Measurements from ENCODE around the gene MAPK10.

MAPK10 gene

GRCh38 chr4:86359944-86360478 is at the start of gene MAPK10:
MAPK10 (minus strand) TSS chr4:86360053.
- Histone ChIP-seq H3K4me1 (ENCODE audit: control insufficient read depth in 1 of 2, insufficient read depth in 2 of 2, low read length in 2 of 2) (peaks cover 0 to 9% of the 10 kb centered on the region in 2 donors), H3K4me3 (ENCODE audit: low read depth in 1 of 2, low read length in 2 of 2) (peak within 1 kb of the TSS; percentile 58 to 67), H3K27me3 (ENCODE audit: low read depth, low read length) (no peaks in the 10 kb centered on the region), H3K9me3 (ENCODE audit: control insufficient read depth in 1 of 2, low read length in 2 of 2) (no peaks in the 10 kb centered on the region), H3K36me3 (ENCODE audit: control insufficient read depth in 1 of 2, insufficient read depth in 2 of 2, low read length in 2 of 2) (no peaks in the 10 kb centered on the region), H3K27ac (ENCODE audit: low read length) (peak within 1 kb of the TSS; percentile 24)

- Histone ChIP-seq H3K4me1 (ENCODE audit: control insufficient read depth in 1 of 2, insufficient read depth in 2 of 2, low read length in 2 of 2) (no peaks in the 10 kb centered on the region), H3K27me3 (ENCODE audit: low read depth, low read length) (no peaks in the 10 kb centered on the region), H3K36me3 (ENCODE audit: control insufficient read depth in 1 of 2, insufficient read depth in 2 of 2, low read length in 2 of 2) (no peaks in the 10 kb centered on the region), H3K27ac (ENCODE audit: low read length) (no peak overlapping the region), H3K4me3 (ENCODE audit: low read depth in 1 of 2, low read length in 2 of 2) (no peak overlapping the region), H3K9me3 (ENCODE audit: control insufficient read depth in 1 of 2, low read length in 2 of 2) (no peaks in the 10 kb centered on the region)
These were observed 43.7 kb upstream of the MAPK10 start for GRCh38 chr4:86403575-86403974.

- Histone ChIP-seq H3K9me3 (ENCODE audit: control insufficient read depth in 1 of 2, low read length in 2 of 2) (no peaks in the 10 kb centered on the region), H3K27me3 (ENCODE audit: low read depth, low read length) (no peaks in the 10 kb centered on the region), H3K36me3 (ENCODE audit: control insufficient read depth in 1 of 2, insufficient read depth in 2 of 2, low read length in 2 of 2) (no peaks in the 10 kb centered on the region), H3K4me1 (ENCODE audit: control insufficient read depth in 1 of 2, insufficient read depth in 2 of 2, low read length in 2 of 2) (no peaks in the 10 kb centered on the region), H3K27ac (ENCODE audit: low read length) (no peak overlapping the region), H3K4me3 (ENCODE audit: low read depth in 1 of 2, low read length in 2 of 2) (no peak overlapping the region)
These were observed 42.0 kb upstream of the MAPK10 start for GRCh38 chr4:86401826-86402225.

- H3K36me3 ChIP-seq (ENCODE audit: control insufficient read depth in 1 of 2, insufficient read depth in 2 of 2, low read length in 2 of 2) = no peaks in the 10 kb centered on the region
- H3K27ac ChIP-seq (ENCODE audit: low read length) = no peak overlapping the region
- no peak overlapping the region for H3K4me3 ChIP-seq (ENCODE audit: low read depth in 1 of 2, low read length in 2 of 2)
- H3K4me1 ChIP-seq (ENCODE audit: control insufficient read depth in 1 of 2, insufficient read depth in 2 of 2, low read length in 2 of 2) = no peaks in the 10 kb centered on the region
- no peaks in the 10 kb centered on the region for H3K27me3 ChIP-seq (ENCODE audit: low read depth, low read length)
- no peaks in the 10 kb centered on the region for H3K9me3 ChIP-seq (ENCODE audit: control insufficient read depth in 1 of 2, low read length in 2 of 2)
These were observed 40.4 kb upstream of the MAPK10 start for GRCh38 chr4:86400216-86400615.

- Histone ChIP-seq H3K27ac (ENCODE audit: low read length) (no peak overlapping the region), H3K27me3 (ENCODE audit: low read depth, low read length) (no peaks in the 10 kb centered on the region), H3K36me3 (ENCODE audit: control insufficient read depth in 1 of 2, insufficient read depth in 2 of 2, low read length in 2 of 2) (no peaks in the 10 kb centered on the region), H3K9me3 (ENCODE audit: control insufficient read depth in 1 of 2, low read length in 2 of 2) (no peaks in the 10 kb centered on the region), H3K4me1 (ENCODE audit: control insufficient read depth in 1 of 2, insufficient read depth in 2 of 2, low read length in 2 of 2) (no peaks in the 10 kb centered on the region), H3K4me3 (ENCODE audit: low read depth in 1 of 2, low read length in 2 of 2) (no peak overlapping the region)
These were observed 38.3 kb upstream of the MAPK10 start for GRCh38 chr4:86398187-86398586.

- Histone ChIP-seq H3K4me3 (ENCODE audit: low read depth in 1 of 2, low read length in 2 of 2) (no peak overlapping the region), H3K27me3 (ENCODE audit: low read depth, low read length) (no peaks in the 10 kb centered on the region), H3K36me3 (ENCODE audit: control insufficient read depth in 1 of 2, insufficient read depth in 2 of 2, low read length in 2 of 2) (no peaks in the 10 kb centered on the region), H3K27ac (ENCODE audit: low read length) (no peak overlapping the region), H3K9me3 (ENCODE audit: control insufficient read depth in 1 of 2, low read length in 2 of 2) (no peaks in the 10 kb centered on the region), H3K4me1 (ENCODE audit: control insufficient read depth in 1 of 2, insufficient read depth in 2 of 2, low read length in 2 of 2) (no peaks in the 10 kb centered on the region)
These were observed 33.9 kb upstream of the MAPK10 start for GRCh38 chr4:86393749-86394148.

GRCh38 chr4:86389664-86390063 is 29.8 kb upstream of the MAPK10 start:
- Histone ChIP-seq H3K27ac (ENCODE audit: low read length) (no peak overlapping the region), H3K27me3 (ENCODE audit: low read depth, low read length) (no peaks in the 10 kb centered on the region), H3K9me3 (ENCODE audit: control insufficient read depth in 1 of 2, low read length in 2 of 2) (no peaks in the 10 kb centered on the region), H3K4me1 (ENCODE audit: control insufficient read depth in 1 of 2, insufficient read depth in 2 of 2, low read length in 2 of 2) (no peaks in the 10 kb centered on the region), H3K36me3 (ENCODE audit: control insufficient read depth in 1 of 2, insufficient read depth in 2 of 2, low read length in 2 of 2) (no peaks in the 10 kb centered on the region), H3K4me3 (ENCODE audit: low read depth in 1 of 2, low read length in 2 of 2) (no peak overlapping the region)

- Histone ChIP-seq H3K27ac (ENCODE audit: low read length) (no peak overlapping the region), H3K27me3 (ENCODE audit: low read depth, low read length) (no peaks in the 10 kb centered on the region), H3K9me3 (ENCODE audit: control insufficient read depth in 1 of 2, low read length in 2 of 2) (no peaks in the 10 kb centered on the region), H3K4me1 (ENCODE audit: control insufficient read depth in 1 of 2, insufficient read depth in 2 of 2, low read length in 2 of 2) (no peaks in the 10 kb centered on the region), H3K4me3 (ENCODE audit: low read depth in 1 of 2, low read length in 2 of 2) (no peak overlapping the region), H3K36me3 (ENCODE audit: control insufficient read depth in 1 of 2, insufficient read depth in 2 of 2, low read length in 2 of 2) (no peaks in the 10 kb centered on the region)
These were observed 28.4 kb upstream of the MAPK10 start for GRCh38 chr4:86388252-86388651.

GRCh38 chr4:86386817-86387415 is 27.1 kb upstream of the MAPK10 start:
- no peaks in the 10 kb centered on the region for H3K36me3 ChIP-seq (ENCODE audit: control insufficient read depth in 1 of 2, insufficient read depth in 2 of 2, low read length in 2 of 2)
- H3K4me1 ChIP-seq (ENCODE audit: control insufficient read depth in 1 of 2, insufficient read depth in 2 of 2, low read length in 2 of 2) = no peaks in the 10 kb centered on the region
- H3K9me3 ChIP-seq (ENCODE audit: control insufficient read depth in 1 of 2, low read length in 2 of 2) = no peaks in the 10 kb centered on the region
- H3K27me3 ChIP-seq (ENCODE audit: low read depth, low read length) = no peaks in the 10 kb centered on the region
- no peak overlapping the region for H3K4me3 ChIP-seq (ENCODE audit: low read depth in 1 of 2, low read length in 2 of 2)
- H3K27ac ChIP-seq (ENCODE audit: low read length) = no peak overlapping the region

GRCh38 chr4:86386201-86386600 is 26.3 kb upstream of the MAPK10 start:
- H3K9me3 ChIP-seq (ENCODE audit: control insufficient read depth in 1 of 2, low read length in 2 of 2) = no peaks in the 10 kb centered on the region
- H3K36me3 ChIP-seq (ENCODE audit: control insufficient read depth in 1 of 2, insufficient read depth in 2 of 2, low read length in 2 of 2) = no peaks in the 10 kb centered on the region
- H3K4me1 ChIP-seq (ENCODE audit: control insufficient read depth in 1 of 2, insufficient read depth in 2 of 2, low read length in 2 of 2) = peaks cover 0 to 6% of the 10 kb centered on the region in 2 donors
- no peak overlapping the region for H3K27ac ChIP-seq (ENCODE audit: low read length)
- H3K4me3 ChIP-seq (ENCODE audit: low read depth in 1 of 2, low read length in 2 of 2) = no peak overlapping the region
- no peaks in the 10 kb centered on the region for H3K27me3 ChIP-seq (ENCODE audit: low read depth, low read length)

GRCh38 chr4:86381431-86381830 is 21.6 kb upstream of the MAPK10 start:
- Histone ChIP-seq H3K4me3 (ENCODE audit: low read depth in 1 of 2, low read length in 2 of 2) (no peak overlapping the region), H3K9me3 (ENCODE audit: control insufficient read depth in 1 of 2, low read length in 2 of 2) (no peaks in the 10 kb centered on the region), H3K36me3 (ENCODE audit: control insufficient read depth in 1 of 2, insufficient read depth in 2 of 2, low read length in 2 of 2) (no peaks in the 10 kb centered on the region), H3K4me1 (ENCODE audit: control insufficient read depth in 1 of 2, insufficient read depth in 2 of 2, low read length in 2 of 2) (peaks cover 0 to 13% of the 10 kb centered on the region in 2 donors), H3K27ac (ENCODE audit: low read length) (no peak overlapping the region), H3K27me3 (ENCODE audit: low read depth, low read length) (no peaks in the 10 kb centered on the region)

GRCh38 chr4:86380181-86380724 is 20.4 kb upstream of the MAPK10 start:
- H3K27ac ChIP-seq (ENCODE audit: low read length) = no peak overlapping the region
- H3K27me3 ChIP-seq (ENCODE audit: low read depth, low read length) = no peaks in the 10 kb centered on the region
- H3K9me3 ChIP-seq (ENCODE audit: control insufficient read depth in 1 of 2, low read length in 2 of 2) = no peaks in the 10 kb centered on the region
- H3K4me3 ChIP-seq (ENCODE audit: low read depth in 1 of 2, low read length in 2 of 2) = no peak overlapping the region
- H3K36me3 ChIP-seq (ENCODE audit: control insufficient read depth in 1 of 2, insufficient read depth in 2 of 2, low read length in 2 of 2) = no peaks in the 10 kb centered on the region
- H3K4me1 ChIP-seq (ENCODE audit: control insufficient read depth in 1 of 2, insufficient read depth in 2 of 2, low read length in 2 of 2) = peaks cover 0 to 13% of the 10 kb centered on the region in 2 donors

Measured in muscle layer of duodenum (tissue), 2 donors.